OCI-M1 (cell line): Measurements from ENCODE around the gene CLEC2D.
"Not testable (repeated sequence)": the region's sequence is repeated elsewhere in the genome, so short reads cannot be mapped to it uniquely, and the experiment has no call there.

ENCODE experiments used
- DNase-seq: peaks from one replicate; lab custom pipeline; 2025; lab: John Stamatoyannopoulos, UW

The CLEC2D gene

GRCh38 chr12:9729082-9729481 lies 59.6 kb downstream of the CLEC2D start:
- no peak for DNase-seq

GRCh38 chr12:9730011-9730410 lies 60.5 kb downstream of the CLEC2D start:
- DNase-seq, result peak; percentile 74

DNA sequence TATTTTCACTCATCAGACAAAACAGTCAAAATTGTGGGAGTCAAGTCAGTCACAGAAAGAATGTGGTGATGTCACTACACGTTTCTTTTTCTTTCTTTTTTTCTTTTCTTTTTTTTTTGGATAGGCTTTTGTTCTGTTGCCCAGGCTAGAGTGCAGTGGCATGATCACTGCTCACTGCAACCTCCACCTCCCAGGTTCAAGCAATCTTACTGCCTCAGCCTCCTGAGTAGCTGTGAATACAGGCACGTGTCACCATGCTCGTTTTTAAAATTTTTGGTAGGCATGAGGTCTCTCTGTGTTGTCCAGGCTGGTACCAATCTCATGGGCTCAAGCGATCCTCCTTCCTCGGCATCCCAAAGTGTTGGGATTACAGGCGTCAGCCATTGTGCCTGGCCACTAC lies 61.1 kb downstream of the CLEC2D start:
- DNase-seq, result peak; percentile 76

- peak; percentile 79 for DNase-seq
Observed at GRCh38 chr12:9731393-9731792, 61.9 kb downstream of the CLEC2D start.

- DNase-seq, result peak; percentile 82
Observed at GRCh38 chr12:9731797-9732196, 62.3 kb downstream of the CLEC2D start.

GRCh38 chr12:9732921-9733461 lies 63.5 kb downstream of the CLEC2D start, which contains the start of gene CLECL1:
Gene CLECL1, minus strand, starts transcription at chr12:9733097.
- DNase-seq, result peak; percentile 80

- no peak for DNase-seq
Observed at GRCh38 chr12:9735601-9736000, 66.1 kb downstream of the CLEC2D start.

GRCh38 chr12:9736936-9737705 lies 67.6 kb downstream of the CLEC2D start:
- DNase-seq, result peak; percentile 82

DNA sequence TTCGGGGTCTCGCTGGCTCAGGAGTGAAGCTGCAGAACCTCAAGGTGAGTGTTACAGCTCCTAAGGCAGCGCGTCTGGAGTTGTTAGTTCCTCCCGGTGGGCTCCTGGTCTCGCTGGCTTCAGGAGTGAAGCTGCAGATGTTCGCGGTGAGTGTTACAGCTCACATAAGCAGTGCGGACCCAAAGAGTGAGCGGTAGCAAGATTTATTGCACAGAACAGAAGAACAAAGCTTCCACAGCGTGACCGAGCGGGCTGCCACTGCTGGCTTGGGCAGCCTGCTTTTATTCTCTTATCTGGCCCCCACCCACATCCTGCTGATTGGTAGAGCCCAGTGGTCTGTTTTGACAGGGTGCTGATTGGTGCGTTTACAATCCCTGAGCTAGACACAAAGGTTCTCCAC lies 69.4 kb downstream of the CLEC2D start:
- not testable (repeated sequence) for DNase-seq

GRCh38 chr12:9739404-9740105 lies 70.0 kb downstream of the CLEC2D start:
- not testable (repeated sequence) for DNase-seq

DNA sequence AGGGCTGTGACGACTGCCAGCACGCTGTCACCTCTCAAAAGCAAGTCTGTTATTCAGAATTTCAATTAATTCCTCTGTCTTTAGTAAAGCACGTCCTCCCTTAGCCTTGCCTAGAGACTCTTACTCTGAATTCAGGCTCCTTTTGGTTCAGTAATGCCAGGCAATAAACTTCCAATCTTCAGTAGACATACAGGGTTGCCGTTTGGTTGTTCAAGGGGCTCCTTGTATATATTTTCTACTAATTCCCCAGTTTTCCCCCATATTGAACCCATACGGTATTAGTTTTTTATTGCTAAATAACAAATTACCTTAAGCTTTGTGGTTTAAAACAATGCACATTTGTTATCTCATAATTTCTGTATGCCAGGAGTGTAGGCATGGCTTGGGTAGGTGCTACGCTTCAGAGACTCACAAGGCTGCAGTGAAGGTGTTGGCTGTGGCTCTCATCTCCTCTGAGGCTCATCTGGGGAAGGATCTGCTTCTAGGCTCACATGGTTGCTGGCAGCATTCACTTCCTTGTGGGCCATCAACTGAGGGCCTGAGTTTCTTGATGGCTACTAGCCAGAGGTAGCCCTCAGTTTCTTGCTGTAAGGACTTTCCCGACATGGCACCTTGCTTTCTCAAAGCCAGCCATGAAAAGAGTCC lies 70.7 kb downstream of the CLEC2D start:
- DNase-seq, result no peak

- peak; percentile 50 for DNase-seq
Observed at GRCh38 chr12:9741726-9742125, 72.2 kb downstream of the CLEC2D start.

DNA sequence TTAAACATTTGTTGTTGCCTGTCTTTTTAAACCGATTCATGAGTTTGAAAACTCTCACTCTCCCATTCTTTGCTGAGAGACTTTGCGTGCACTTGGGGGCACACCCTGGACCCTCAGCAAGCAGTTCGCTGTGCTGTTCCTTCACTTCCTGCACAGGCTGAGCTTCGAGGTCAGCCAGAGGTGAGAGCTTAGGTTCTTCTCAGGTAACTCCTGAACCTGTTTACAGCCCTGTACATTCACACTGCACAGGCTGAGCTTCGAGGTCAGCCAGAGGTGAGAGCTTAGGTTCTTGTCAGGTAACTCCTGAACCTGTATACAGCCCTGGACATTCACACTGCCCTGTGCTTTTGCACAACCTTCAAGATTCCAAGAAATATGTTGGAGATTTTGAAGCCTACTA lies 73.1 kb downstream of the CLEC2D start:
- no peak for DNase-seq

- DNase-seq, result no peak
Observed at GRCh38 chr12:9745199-9745598, 75.7 kb downstream of the CLEC2D start.
